GM19035 (cell line): ENCODE measurements around the gene NAA10.

Experiments
- ATAC-seq: cut with Tn5 transposase; IDR thresholded peaks from one replicate; pipeline ENCODE4 v1.9.1; 2021; ENCODE audit not compliant: unreplicated experiment

NAA10 gene

GRCh38 chrX:153911798-153912197 lies 23.0 kb downstream of the NAA10 start:
- ATAC-seq, result no peak

GRCh38 chrX:153910446-153910845 lies 24.4 kb downstream of the NAA10 start:
- no peak for ATAC-seq

GRCh38 chrX:153909980-153910360 lies 24.9 kb downstream of the NAA10 start:
- ATAC-seq, result no peak

- ATAC-seq, result no peak
These were observed 25.5 kb downstream of the NAA10 start for GRCh38 chrX:153909024-153909979.

DNA sequence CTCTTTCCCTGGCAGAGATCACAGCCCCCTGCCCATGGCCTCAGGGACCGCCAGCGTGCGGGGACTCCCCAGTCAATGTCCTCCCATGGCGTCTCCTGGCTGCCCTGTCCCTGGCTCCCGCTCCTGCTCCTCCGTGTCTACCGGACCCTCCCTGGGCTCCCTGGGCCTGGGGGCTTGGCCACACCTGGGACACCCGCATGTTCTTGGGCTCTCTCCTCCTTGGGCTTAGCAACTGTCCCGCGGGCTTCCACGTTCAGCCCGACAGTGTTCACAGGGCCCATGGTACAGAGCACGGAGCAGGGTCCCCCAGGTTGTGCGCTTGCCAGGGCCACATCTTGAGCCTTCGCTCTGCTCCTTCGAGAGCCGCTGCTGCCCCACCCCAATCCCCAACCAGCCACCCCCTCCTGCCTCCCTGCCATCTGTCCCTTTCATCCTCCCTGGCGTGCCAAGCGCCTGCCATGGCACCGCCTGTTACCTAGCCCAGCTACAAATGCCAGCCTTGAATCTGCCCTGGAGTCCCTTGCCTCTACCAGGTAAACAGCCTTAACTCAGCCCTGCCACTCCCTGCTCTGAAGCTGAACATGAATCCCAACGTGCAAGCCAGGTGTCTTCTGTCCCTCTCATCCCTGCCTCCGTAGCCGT lies 26.5 kb downstream of the NAA10 start:
- no peak for ATAC-seq

- no peak for ATAC-seq
These were observed 27.4 kb downstream of the NAA10 start for GRCh38 chrX:153907456-153907855.

- no peak for ATAC-seq
These were observed 28.5 kb downstream of the NAA10 start for GRCh38 chrX:153906126-153906917.

DNA sequence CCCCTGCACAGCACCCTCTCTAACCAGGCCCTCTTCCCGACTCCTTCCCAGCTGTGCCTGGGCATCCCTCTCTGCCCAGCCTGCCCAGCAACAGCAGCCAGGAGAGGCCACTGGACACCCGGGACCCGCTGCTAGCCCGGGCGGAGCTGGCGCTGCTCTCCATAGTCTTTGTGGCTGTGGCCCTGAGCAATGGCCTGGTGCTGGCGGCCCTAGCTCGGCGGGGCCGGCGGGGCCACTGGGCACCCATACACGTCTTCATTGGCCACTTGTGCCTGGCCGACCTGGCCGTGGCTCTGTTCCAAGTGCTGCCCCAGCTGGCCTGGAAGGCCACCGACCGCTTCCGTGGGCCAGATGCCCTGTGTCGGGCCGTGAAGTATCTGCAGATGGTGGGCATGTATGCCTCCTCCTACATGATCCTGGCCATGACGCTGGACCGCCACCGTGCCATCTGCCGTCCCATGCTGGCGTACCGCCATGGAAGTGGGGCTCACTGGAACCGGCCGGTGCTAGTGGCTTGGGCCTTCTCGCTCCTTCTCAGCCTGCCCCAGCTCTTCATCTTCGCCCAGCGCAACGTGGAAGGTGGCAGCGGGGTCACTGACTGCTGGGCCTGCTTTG lies 29.2 kb downstream of the NAA10 start:
- no peak for ATAC-seq

GRCh38 chrX:153903991-153904957 lies 30.6 kb downstream of the NAA10 start, which contains the start of gene AVPR2:
Gene AVPR2, plus strand, starts transcription at chrX:153904673. Its CDS starts 473 bp downstream, at chrX:153905146.
- no peak for ATAC-seq

DNA sequence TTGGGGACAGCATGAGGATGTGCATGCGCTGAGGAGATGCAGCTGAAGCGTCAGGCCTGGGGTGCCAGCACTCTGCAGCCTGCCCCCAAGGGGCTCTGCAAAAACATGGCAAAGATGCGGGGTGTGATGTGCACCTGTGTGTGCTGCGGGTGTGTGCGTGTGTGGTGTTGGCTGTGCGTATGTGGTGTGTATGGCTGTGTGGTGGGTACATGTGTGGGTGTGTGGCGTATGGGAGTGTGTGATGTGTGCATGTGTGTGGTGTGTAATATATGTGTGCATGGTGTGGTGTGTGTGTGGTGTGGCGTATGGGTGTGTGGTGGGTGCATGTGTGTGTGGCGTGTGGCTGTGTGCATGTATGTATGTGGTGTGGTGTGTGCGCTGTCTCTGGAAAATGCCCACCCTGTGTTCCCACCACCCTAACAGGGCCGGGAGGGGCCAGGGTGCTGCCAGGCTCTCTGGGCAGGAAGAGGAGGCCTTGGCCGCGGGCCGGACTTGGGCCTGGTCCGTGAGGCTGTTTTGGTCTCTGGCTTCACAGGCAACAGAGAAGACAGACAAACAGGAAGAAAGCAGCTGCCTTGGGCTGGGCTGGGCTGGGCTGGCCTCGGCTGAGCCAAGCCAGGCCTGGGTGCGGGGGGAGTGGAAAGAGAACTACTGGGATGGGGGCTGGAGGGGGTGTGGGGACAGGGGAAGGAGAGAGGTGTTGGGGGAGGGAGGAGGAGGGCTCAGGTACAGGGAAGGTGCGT lies 31.4 kb downstream of the NAA10 start:
- ATAC-seq, result no peak

- ATAC-seq, result no peak
These were observed 32.5 kb downstream of the NAA10 start for GRCh38 chrX:153902385-153902784.

DNA sequence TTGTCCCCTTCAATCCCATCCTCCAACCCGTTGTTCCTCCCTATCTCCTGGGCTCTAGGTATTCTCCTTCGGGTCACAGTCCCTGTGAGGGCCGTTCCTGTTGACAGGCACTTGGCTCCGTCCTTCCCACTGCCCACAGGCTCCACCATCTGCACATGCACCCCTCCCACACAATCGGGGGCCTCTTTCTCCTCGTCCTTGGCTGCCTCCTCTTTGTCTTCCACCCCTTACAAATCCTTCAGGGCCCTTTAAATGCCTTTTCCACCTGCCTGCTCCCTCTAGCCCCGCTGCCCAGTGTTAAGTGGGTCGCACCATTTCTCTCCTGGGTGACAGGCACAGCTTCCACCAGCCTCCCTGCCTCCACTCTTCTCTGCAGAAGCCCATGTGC lies 33.1 kb downstream of the NAA10 start:
- no peak for ATAC-seq

DNA sequence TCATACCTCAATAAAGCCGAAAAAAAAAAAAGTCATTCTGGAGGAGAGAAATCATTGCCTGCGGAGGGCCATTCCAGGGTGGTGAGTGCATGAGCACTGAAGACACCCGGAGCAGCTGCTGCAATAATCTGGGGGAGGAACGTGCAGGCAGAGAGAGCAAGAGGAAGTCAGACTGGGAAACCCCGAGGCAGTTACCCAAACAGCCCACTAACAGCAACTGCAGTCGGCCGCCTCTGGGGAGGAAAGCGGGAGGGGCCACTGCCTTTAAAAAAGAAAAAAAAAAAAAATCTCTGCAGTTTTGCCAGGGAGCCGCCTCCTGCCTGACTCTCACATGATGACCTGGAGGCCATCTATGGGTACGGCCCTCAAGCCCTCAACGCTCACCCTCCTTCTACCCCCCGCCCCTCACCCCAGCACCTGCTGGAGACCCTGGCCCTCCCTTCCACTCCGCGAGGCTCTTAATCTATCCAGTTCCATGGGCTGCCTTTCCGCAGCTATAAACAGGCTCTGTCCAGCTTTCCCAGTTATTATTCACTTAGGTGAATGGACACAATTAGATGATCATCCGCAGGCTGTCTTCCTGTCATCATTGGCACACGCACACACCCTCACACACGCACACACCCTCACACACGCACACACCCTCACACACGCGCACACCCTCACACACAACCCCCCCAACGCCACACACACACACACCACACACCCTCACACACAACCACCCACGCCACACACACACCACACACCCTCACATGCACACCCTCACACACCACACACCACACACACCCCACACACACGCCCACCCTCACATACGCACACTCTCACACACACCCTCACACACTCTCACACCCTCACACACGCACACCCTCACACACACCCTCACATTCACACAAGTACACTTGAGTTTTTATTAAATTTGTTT lies 33.7 kb downstream of the NAA10 start:
- ATAC-seq, result no peak

GRCh38 chrX:153897899-153898298 lies 36.9 kb downstream of the NAA10 start:
- ATAC-seq, result no peak

DNA sequence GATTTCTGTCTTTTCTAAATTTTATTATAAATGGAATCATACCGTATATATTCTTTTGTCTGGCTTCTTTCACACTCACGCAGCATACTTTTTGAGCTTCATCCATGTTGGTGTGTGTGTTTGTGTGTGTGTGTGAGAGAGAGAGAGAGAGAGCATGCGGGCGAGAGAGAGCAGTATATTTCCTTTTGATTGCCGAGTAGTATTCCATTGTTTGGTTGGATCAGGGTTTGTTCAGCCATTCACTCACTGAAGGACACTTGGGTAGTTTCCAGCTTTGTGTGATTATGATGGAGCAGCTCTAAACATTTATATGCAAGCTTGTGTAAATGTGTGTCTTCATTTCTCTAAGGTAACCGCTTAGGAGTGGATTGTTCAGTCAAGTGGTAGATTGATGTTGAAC lies 45.7 kb downstream of the NAA10 start:
- ATAC-seq, result no peak

DNA sequence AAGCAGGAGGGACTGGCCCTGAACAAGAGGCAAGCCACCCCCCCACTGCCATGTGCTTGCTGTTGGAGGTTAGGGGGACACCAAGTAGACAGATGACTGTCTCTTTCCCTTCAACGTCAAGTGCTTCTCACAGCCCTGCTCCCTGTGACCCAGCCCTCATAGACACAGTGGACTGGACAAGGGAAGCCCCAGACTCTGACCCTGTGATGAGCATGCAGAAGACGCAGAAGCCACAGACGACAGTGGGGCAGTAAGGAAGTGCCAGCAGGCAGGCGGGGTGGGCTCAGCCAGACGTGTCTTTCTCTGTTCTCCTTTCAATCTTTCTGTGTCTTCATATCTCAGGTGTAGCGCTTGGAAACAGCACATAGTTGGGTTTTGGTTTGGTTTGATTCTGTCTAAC lies 46.5 kb downstream of the NAA10 start:
- ATAC-seq, result no peak

DNA sequence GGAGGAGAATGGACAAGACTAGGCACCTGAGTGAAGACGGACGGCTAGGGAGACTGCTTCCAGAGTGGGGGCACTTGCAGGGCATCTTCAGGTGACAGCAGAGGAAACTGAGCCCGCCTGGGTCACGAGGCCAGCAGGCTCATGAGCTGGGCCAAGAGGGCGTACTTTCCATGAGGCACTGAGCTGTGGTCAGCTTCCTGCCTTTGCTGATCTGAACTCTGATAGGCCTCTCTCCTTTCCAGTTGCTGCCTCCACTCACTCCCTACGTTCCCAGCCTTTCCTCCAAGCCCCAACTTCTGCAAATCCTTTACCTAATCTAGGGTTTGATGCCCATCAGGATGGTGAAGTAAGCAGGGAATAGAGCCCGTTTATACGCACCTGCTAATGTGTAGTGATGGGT lies 47.5 kb downstream of the NAA10 start:
- ATAC-seq, result no peak

GRCh38 chrX:153886915-153887314 lies 47.9 kb downstream of the NAA10 start:
- no peak for ATAC-seq
